ENCODE data around the gene BEST4. TPM values are rescaled to one million over a fixed set of nuclear protein-coding genes. Genes with fewer than 3 reads are reported as not detected.
"Not testable (repeated sequence)": the region's sequence is repeated elsewhere in the genome, so short reads cannot be mapped to it uniquely, and the experiment has no call there.

BEST4 gene
- polyA plus RNA-seq, 1 donor from 2014 or later, result 0.94 TPM

DNA sequence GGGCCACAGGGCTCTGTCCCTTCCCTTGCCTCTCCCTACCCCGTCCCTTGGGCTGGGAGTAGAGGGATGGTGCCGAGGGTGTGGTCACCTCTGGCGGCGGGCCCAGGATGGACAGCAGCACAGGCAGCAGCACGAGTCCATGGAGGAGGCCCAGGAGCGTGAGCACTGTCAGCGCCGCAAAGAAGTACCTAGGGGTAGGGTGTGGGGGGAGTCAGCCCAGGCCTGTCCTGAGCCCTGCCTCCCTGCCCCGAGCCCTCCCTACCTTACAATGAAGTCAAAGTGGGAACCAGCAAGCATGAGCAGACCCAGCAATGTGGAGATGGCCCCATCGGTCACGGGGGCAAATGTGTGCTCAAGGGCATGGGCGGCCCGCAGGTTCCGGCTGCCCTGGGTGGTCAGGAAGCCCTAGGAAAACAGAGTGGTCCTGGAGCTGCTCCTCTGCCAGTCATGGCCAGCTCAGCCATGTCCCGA is 35.0 kb upstream of the BEST4 start:
- Mint-ChIP-seq H3K27ac (no peak overlapping the region), H3K27me3 (no peaks in the 10 kb centered on the region), H3K9me3 (no peaks in the 10 kb centered on the region), H3K36me3 (no peaks in the 10 kb centered on the region), H3K4me3 (no peak overlapping the region), H3K4me1 (peaks cover 11 to 13% (median 12%) of the 10 kb centered on the region in 3 donors)

DNA sequence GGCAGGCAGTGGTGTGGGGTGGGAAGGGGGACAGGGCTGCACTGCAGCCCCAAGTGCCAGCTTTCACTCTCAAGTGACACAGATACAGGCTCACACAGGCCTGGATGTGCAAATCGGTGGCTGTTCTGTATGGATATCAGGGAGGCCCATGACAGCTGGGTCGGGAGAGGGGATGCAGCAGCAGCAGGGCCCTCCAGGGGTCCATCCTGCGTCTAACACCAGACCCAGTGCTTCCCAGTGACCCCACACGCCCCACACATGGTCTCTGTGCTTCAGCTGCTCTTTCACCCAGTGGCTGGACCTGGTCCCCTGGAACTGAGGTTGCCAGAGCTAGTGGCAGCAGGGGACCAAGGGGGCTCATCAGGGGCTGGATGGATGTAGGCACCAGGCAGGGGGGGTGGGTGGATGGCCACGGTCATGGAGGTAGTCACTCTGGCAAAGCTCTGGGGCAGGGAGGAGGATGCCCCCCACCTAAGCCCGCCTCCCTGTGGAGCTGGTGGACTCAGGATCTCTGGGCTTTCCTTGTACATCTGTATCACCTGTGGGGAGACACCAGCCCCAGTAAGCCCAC is 34.2 kb upstream of the BEST4 start:
- Mint-ChIP-seq H3K36me3 (no peaks in the 10 kb centered on the region), H3K4me3 (no peak overlapping the region), H3K27ac (peak overlapping the region in 1 of 3 donors; percentile 93), H3K9me3 (no peaks in the 10 kb centered on the region), H3K4me1 (peaks cover 11 to 18% (median 16%) of the 10 kb centered on the region in 3 donors), H3K27me3 (no peaks in the 10 kb centered on the region)

- Mint-ChIP-seq H3K27ac (peak overlapping the region in 2 of 3 donors; percentile 93 to 100), H3K4me1 (peaks cover 11 to 18% (median 16%) of the 10 kb centered on the region in 3 donors), H3K4me3 (peak overlapping the region; percentile 11 to 94 (median 52)), H3K36me3 (no peaks in the 10 kb centered on the region), H3K9me3 (no peaks in the 10 kb centered on the region), H3K27me3 (no peaks in the 10 kb centered on the region)
These were observed 33.3 kb upstream of the BEST4 start for GRCh38 chr1:44821240-44821715.

- Mint-ChIP-seq H3K27ac (peak overlapping the region; percentile 93 to 100 (median 100)), H3K4me1 (peaks cover 11 to 16% (median 15%) of the 10 kb centered on the region in 3 donors), H3K36me3 (no peaks in the 10 kb centered on the region), H3K27me3 (no peaks in the 10 kb centered on the region), H3K9me3 (no peaks in the 10 kb centered on the region), H3K4me3 (peak overlapping the region; percentile 83 to 94 (median 89))
These were observed 32.6 kb upstream of the BEST4 start for GRCh38 chr1:44820328-44821239.

GRCh38 chr1:44819608-44820327 is 31.8 kb upstream of the BEST4 start:
- no peaks in the 10 kb centered on the region for H3K27me3 Mint-ChIP-seq
- H3K4me3 Mint-ChIP-seq, result peak overlapping the region; percentile 83 to 94 (median 89)
- peaks cover 16 to 21% (median 18%) of the 10 kb centered on the region in 3 donors for H3K4me1 Mint-ChIP-seq
- H3K27ac Mint-ChIP-seq, result peak overlapping the region; percentile 93 to 100 (median 100)
- H3K9me3 Mint-ChIP-seq, result no peaks in the 10 kb centered on the region
- no peaks in the 10 kb centered on the region for H3K36me3 Mint-ChIP-seq

DNA sequence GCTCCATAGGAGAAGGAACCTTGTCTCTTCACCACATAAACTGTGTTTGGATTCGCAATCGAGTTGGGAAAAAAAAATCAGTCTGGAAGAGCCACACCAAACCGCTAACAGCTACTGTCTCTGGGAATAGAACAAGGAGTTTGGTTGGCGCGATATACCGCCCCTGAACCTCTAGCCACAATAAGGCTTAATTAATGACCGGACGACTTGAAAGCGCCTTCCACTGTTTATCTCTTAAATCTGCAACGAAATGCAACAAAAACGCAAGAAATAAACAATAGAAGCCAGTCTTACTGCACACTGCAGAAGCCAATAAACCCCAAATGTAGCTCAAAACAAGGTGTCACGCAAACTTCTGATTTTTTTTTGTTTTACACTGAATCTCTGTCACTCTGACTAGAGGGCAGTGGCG is 31.2 kb upstream of the BEST4 start:
- H3K4me3 Mint-ChIP-seq, result peak overlapping the region; percentile 83 to 94 (median 89)
- no peaks in the 10 kb centered on the region for H3K27me3 Mint-ChIP-seq
- H3K36me3 Mint-ChIP-seq, result no peaks in the 10 kb centered on the region
- no peaks in the 10 kb centered on the region for H3K9me3 Mint-ChIP-seq
- peak overlapping the region; percentile 93 to 100 (median 100) for H3K27ac Mint-ChIP-seq
- peaks cover 17 to 22% (median 18%) of the 10 kb centered on the region in 3 donors for H3K4me1 Mint-ChIP-seq

DNA sequence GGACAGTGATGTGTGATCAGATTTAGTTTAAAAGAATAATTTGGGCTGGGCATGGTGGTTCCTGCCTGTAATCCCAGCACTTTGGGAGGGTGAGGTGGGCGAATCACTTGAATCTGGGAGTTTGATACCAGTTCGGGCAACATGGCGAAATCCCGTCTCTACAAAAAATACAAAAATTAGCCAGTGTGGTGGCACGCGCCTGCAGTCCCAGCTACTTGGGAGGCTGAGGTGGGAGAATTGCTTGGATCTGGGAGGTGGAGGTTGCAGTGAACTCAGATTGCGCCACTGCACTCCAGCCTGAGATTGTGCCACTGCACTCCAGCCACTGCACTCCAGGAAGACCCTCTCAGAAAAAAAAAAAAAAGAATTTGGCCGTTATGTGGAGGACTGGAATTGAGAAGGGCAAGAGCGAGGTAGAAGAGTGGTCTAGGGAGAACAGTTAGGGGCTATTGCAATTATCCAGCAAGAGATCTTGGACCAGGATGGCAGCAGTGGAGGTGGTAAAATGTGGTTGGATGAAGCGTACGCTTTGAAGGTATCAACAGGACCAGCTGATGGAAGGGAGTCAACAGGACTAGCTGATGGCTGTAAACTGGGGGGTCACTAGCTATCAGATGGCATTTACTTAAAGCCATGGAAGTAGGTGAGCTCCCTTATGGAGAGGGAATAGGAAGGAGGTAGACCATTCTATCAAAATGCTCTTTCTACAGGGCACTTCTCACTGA is 30.0 kb upstream of the BEST4 start:
- H3K27ac Mint-ChIP-seq, result peak overlapping the region in 2 of 3 donors; percentile 76 to 93
- H3K4me1 Mint-ChIP-seq, result peaks cover 17 to 22% (median 18%) of the 10 kb centered on the region in 3 donors
- no peaks in the 10 kb centered on the region for H3K9me3 Mint-ChIP-seq
- H3K4me3 Mint-ChIP-seq, result peak overlapping the region in 3 of 4 donors; percentile 41 to 83 (median 67)
- no peaks in the 10 kb centered on the region for H3K27me3 Mint-ChIP-seq
- H3K36me3 Mint-ChIP-seq, result no peaks in the 10 kb centered on the region

DNA sequence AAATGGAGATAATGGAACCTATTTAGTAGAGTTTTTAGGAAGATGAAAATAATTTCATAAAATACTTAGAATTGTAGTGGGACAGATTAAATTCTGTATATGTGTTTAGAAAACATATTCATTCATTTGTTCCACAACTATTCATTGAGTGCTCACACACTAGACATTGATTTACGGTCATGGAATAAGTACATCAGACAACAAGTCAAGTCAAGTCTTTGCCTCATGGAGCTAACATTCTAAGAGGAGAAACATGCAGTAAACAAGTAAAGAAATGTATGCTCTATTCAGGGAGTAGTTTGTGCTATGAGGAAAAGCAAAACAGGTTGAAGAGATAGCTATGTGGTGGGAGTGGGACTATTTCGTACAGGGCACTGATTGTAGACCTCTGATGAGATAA is 29.3 kb upstream of the BEST4 start:
- no peaks in the 10 kb centered on the region for H3K27me3 Mint-ChIP-seq
- peaks cover 17 to 22% (median 18%) of the 10 kb centered on the region in 3 donors for H3K4me1 Mint-ChIP-seq
- no peaks in the 10 kb centered on the region for H3K36me3 Mint-ChIP-seq
- H3K27ac Mint-ChIP-seq, result peak overlapping the region in 1 of 3 donors; percentile 46
- peak overlapping the region in 2 of 4 donors; percentile 31 to 41 for H3K4me3 Mint-ChIP-seq
- H3K9me3 Mint-ChIP-seq, result no peaks in the 10 kb centered on the region

GRCh38 chr1:44815926-44816325 is 28.0 kb upstream of the BEST4 start:
- not testable (repeated sequence) for H3K4me3 Mint-ChIP-seq, H3K9me3 Mint-ChIP-seq, H3K27me3 Mint-ChIP-seq, H3K27ac Mint-ChIP-seq, H3K36me3 Mint-ChIP-seq
- peaks cover 25 to 29% (median 26%) of the 10 kb centered on the region in 3 donors for H3K4me1 Mint-ChIP-seq

DNA sequence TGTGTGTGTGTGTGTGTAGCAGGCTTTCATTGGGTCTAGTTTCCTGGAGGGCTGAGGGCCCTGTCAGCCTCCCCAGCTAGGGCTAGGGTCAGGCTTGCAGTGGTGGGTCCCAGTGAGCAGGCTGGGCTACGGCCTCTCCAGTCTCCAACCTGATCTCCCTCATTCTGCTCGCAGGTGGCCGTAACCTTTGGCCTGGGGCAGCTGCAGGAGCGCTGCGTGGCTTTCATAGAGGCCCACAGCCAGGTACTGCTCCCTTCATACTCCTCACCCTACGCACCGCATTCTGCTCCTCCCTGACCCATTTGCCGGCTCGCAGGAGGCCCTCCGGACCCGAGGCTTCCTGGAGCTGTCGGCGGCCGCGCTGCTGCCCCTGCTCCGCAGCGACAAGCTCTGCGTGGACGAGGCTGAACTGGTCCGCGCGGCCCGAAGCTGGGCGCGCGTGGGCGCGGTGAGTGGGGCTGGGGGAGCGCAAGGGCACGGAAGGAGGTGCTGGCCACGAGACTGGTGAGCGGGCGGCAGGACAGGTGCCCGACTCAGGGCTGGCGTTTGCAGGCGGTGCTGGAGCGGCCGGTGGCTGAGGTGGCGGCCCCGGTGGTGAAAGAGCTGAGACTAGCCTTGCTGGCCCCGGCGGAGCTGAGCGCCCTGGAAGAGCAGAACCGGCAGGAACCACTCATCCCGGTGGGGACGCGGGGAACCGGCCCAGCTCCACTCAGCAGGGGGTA is 25.0 kb upstream of the BEST4 start:
- H3K4me1 Mint-ChIP-seq, result peaks cover 32 to 39% (median 39%) of the 10 kb centered on the region in 3 donors
- H3K27ac Mint-ChIP-seq, result peak overlapping the region in 2 of 3 donors; percentile 31 to 89
- no peaks in the 10 kb centered on the region for H3K9me3 Mint-ChIP-seq
- H3K27me3 Mint-ChIP-seq, result no peaks in the 10 kb centered on the region
- H3K4me3 Mint-ChIP-seq, result peak overlapping the region in 2 of 4 donors; percentile 70 to 86
- H3K36me3 Mint-ChIP-seq, result no peaks in the 10 kb centered on the region

GRCh38 chr1:44811234-44811633 is 23.3 kb upstream of the BEST4 start:
- H3K9me3 Mint-ChIP-seq, result no peaks in the 10 kb centered on the region
- no peaks in the 10 kb centered on the region for H3K27me3 Mint-ChIP-seq
- H3K36me3 Mint-ChIP-seq, result peaks cover 1% of the 10 kb centered on the region
- peak overlapping the region in 3 of 4 donors; percentile 34 to 92 (median 86) for H3K4me3 Mint-ChIP-seq
- H3K4me1 Mint-ChIP-seq, result peaks cover 45 to 48% (median 46%) of the 10 kb centered on the region in 3 donors
- H3K27ac Mint-ChIP-seq, result peak overlapping the region; percentile 90 to 99 (median 99)

DNA sequence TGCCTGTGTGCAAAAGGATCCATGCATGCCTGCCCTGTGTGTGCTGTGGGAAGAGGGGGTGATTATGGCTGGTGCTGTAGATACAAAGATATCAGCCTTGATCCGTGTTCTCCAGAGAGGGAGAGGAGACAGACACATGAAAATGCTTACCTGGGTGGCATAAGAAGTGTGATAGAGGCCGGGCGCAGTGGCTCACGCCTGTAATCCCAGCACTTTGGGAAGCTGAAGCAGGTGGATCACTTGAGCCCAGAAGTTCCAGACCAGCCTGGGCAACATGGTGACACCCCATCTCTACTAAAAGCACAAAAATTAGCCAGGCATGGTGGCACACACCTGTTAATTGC is 22.8 kb upstream of the BEST4 start:
- Mint-ChIP-seq H3K4me3 (peak overlapping the region in 3 of 4 donors; percentile 39 to 92 (median 87)), H3K27ac (peak overlapping the region; percentile 90 to 99 (median 99)), H3K4me1 (peaks cover 45 to 48% (median 46%) of the 10 kb centered on the region in 3 donors)
- H3K9me3 Mint-ChIP-seq, H3K27me3 Mint-ChIP-seq, H3K36me3 Mint-ChIP-seq: not testable (repeated sequence)

DNA sequence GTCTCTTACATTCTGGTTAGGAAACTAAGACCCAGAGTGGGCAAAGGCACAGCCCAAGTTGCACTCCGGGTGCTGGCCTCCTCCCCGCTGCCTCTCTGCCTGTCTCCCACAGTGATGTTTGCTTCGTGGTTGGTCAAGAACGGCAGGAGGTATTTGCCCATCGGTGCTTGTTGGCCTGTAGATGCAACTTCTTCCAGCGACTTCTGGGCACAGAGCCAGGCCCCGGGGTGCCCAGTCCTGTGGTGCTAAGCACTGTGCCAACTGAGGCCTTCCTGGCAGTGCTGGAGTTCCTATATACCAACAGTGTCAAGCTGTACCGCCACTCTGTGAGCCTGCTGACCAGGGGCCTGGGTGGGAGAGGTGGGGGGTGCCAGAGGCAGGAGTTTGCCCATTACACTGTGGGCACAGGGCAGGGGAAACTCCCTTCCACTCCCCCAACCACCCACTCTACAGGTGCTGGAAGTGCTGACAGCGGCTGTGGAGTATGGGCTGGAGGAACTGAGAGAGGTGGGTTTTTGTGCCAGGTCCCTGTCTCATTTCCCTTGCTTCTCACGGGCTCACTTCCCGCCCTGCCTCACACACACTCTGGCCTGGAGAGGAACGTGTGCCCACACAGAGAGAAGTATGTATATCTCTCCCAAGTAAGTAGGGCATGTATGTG is 22.3 kb upstream of the BEST4 start:
- Mint-ChIP-seq H3K36me3 (peaks cover 1% of the 10 kb centered on the region), H3K27me3 (no peaks in the 10 kb centered on the region), H3K9me3 (no peaks in the 10 kb centered on the region), H3K4me3 (peak overlapping the region in 3 of 4 donors; percentile 39 to 92 (median 87)), H3K4me1 (peaks cover 44 to 47% (median 45%) of the 10 kb centered on the region in 3 donors), H3K27ac (peak overlapping the region; percentile 97 to 99 (median 99))
